C4-2B (cell line): Measurements from ENCODE around the gene BNIP2.

Source experiments
- CTCF ChIP-seq: fragments of 450-650 bp; conservative IDR thresholded peaks from 2 replicates; pipeline ENCODE4 v1.5.1; 2017; ENCODE audit warnings: mild to moderate bottlenecking
- ZFX ChIP-seq: fragments of 450-650 bp; IDR thresholded peaks from 2 replicates; pipeline ENCODE4 v1.6.1; 2017

- TF ChIP-seq CTCF: no peak
- TF ChIP-seq ZFX: no peak
These were observed 44.4 kb downstream of the BNIP2 start for GRCh38 chr15:59644756-59645155.
